ENCODE data around the gene BPIFB6.

BPIFB6 gene

GRCh38 chr20:33016581-33017109, 14.8 kb upstream of the BPIFB6 start:
- no peak for DNase-seq

GRCh38 chr20:33017542-33017941, 13.9 kb upstream of the BPIFB6 start:
- no peak for DNase-seq

GRCh38 chr20:33018169-33018931, 13.1 kb upstream of the BPIFB6 start:
- no peak for DNase-seq

GRCh38 chr20:33019465-33020277, 11.8 kb upstream of the BPIFB6 start:
- DNase-seq = no peak

- DNase-seq = no peak
Observed at GRCh38 chr20:33020278-33021161, 10.9 kb upstream of the BPIFB6 start.

GRCh38 chr20:33021879-33022278, 9.6 kb upstream of the BPIFB6 start:
- DNase-seq = no peak

- no peak for DNase-seq
Observed at GRCh38 chr20:33022289-33022688, 9.2 kb upstream of the BPIFB6 start.

- DNase-seq = no peak
Observed at GRCh38 chr20:33022694-33023438, 8.6 kb upstream of the BPIFB6 start.

GRCh38 chr20:33023439-33024242, 7.8 kb upstream of the BPIFB6 start:
- DNase-seq = no peak

GRCh38 chr20:33024243-33024560, 7.2 kb upstream of the BPIFB6 start:
- DNase-seq = no peak

GRCh38 chr20:33024609-33025317, 6.7 kb upstream of the BPIFB6 start:
- no peak for DNase-seq

GRCh38 chr20:33025318-33025876, 6.1 kb upstream of the BPIFB6 start:
- no peak for DNase-seq

GRCh38 chr20:33026072-33026778, 5.2 kb upstream of the BPIFB6 start:
- DNase-seq = no peak

- no peak for DNase-seq
Observed at GRCh38 chr20:33026779-33027759, 4.4 kb upstream of the BPIFB6 start.

- no peak for DNase-seq
Observed at GRCh38 chr20:33027769-33028751, 3.4 kb upstream of the BPIFB6 start.

GRCh38 chr20:33028875-33029274, 2.6 kb upstream of the BPIFB6 start:
- DNase-seq = no peak

GRCh38 chr20:33030076-33030475, 1.4 kb upstream of the BPIFB6 start:
- no peak for DNase-seq

Measured in NCI-H1105 (cell line).